Caki2 (cell line): Measurements from ENCODE around the gene CDH4. TPM values are rescaled to one million over a fixed set of nuclear protein-coding genes. Genes with fewer than 3 reads are reported as not detected.

Source experiments
- DNase-seq: peaks from one replicate; pipeline ENCODE4 v3.0.0-alpha.2; 2015; ENCODE audit warnings: low read depth
- in situ Hi-C: cut with HindIII; loops from 2 replicates; pipeline ENCODE4 v1.10.0; 2016; ENCODE audit warnings: low sequenced_read_pairs, low pct_unique_long_range_greater_than_20kb, mixed read lengths
- total RNA-seq: library from RNA; depleted of rRNA; stranded (reverse); fragments of >200 nt; shearing (Covaris generic); gene quantifications from 2 replicates; pipeline ENCODE4 v1.2.3, GENCODE V29; 2014; ENCODE audit warnings: low replicate concordance

CDH4 gene
- total RNA-seq, 1 experiment from 2014 or later, result 2.7 TPM

GRCh38 chr20:61705386-61706258 is 453.6 kb downstream of the CDH4 start:
- no peak for DNase-seq
- in situ Hi-C loops, result no loop called here

- in situ Hi-C loops, result no loop called here
- DNase-seq, result no peak
Measured at GRCh38 chr20:61706259-61706961, 454.3 kb downstream of the CDH4 start.

- in situ Hi-C loops, result no loop called here
- DNase-seq, result no peak
Measured at GRCh38 chr20:61708891-61709290, 456.8 kb downstream of the CDH4 start.

GRCh38 chr20:61710108-61710507 is 458.0 kb downstream of the CDH4 start:
- in situ Hi-C loops, result no loop called here
- DNase-seq, result no peak

DNA sequence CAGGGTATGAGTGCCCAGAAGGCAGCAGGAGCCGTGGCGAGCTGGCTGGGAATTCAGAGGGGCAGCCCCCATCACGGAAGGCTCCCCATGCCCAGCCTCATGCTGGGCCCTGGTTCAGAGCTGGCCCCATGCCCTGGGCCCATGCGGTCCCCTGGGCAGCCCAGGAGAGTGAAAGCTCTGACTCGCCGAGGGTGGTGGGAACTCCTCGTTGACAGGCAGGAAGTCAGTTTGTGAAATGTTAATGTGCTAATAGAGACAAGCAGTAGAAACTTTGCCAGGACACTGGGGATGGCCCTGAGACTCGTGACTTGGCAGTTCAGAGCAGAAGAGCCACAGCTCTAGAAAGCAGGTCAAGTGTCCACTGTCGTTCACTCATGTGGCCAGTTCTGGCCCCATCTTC is 460.6 kb downstream of the CDH4 start:
- no peak for DNase-seq
- in situ Hi-C loops, result no loop called here

DNA sequence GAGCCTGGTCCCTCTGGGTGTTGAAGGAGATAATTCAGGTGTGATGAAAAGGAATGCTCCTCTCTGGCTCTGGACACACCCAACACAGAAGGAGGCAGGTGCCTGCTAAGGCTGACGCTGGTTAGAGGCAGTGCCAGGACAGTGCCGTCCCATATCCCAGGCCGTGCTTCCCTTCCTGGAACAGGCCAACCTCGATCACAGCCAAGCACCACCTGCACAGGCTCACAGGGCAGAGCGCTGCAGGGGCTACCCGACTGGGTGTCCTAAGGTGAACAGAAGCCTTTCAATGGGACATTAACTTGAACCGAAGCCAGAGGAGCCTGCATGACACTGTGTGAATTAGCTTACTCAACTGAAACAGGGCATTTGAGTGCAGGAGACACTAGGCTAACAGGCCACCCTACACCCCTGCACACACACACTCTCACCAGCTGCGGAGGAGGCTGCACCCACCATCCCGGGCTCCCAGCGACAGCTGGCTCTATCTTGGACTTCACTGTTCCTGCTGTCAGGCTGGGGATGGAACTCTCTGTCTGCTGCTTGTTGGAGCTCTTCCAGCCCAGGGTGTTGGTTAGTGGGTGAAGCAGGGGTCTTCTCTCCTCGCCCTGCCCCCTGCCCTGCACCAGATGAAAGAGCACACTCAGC is 466.4 kb downstream of the CDH4 start:
- in situ Hi-C loops, result no loop called here
- DNase-seq, result no peak

DNA sequence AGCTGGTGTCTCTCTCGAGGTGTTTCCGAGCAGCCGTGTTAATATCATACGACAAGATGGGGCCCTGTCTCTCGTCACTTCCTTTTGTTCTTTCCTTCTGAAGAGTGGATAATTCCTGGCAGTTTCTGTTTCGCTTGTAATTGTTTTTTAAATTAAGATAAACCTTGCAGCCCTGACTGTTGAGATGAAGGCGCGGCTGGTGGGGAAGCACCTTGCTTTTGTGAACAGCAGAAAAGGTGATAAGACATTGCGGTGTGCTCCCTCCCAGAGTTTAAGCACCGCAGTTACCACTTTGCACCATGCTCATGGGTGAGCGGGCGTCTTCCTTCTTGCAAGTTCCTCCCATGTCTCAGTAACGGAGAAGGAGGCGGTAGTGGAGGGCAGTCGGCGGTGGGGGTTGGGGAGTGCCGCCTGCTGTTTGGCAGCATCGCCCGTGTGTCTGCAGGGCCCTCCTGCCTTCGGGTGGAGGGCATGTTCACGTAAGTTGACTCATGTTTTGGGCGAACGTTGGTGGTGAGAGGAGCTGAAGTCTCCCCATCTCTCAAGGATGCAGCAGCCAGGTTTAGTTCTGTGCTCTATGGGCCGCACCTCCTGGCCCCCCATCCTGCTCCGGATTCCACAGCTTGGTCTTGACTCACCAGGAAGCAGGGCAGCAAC is 467.8 kb downstream of the CDH4 start:
- in situ Hi-C loops, result no loop called here
- no peak for DNase-seq

DNA sequence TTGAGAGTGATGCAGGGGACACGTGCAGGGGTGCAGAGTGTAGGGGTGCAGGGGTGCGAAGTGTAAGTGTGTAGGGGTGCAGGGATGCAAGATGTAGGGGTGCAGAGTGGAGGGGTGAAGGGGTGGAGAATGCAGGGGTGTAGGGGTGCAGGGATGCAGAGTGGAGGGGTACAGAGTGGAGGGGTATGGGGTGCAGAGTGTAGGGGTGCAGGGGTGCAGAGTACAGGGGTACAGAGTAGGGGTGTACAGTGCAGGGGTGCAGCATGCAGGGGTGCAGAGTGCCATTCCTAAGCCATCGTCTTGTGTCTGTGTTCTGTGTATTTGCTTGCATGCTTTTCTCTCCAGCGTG is 468.3 kb downstream of the CDH4 start:
- DNase-seq, result no peak
- in situ Hi-C loops, result no loop called here

- in situ Hi-C loops, result no loop called here
- DNase-seq, result no peak
Measured at GRCh38 chr20:61722146-61722678, 470.2 kb downstream of the CDH4 start.

DNA sequence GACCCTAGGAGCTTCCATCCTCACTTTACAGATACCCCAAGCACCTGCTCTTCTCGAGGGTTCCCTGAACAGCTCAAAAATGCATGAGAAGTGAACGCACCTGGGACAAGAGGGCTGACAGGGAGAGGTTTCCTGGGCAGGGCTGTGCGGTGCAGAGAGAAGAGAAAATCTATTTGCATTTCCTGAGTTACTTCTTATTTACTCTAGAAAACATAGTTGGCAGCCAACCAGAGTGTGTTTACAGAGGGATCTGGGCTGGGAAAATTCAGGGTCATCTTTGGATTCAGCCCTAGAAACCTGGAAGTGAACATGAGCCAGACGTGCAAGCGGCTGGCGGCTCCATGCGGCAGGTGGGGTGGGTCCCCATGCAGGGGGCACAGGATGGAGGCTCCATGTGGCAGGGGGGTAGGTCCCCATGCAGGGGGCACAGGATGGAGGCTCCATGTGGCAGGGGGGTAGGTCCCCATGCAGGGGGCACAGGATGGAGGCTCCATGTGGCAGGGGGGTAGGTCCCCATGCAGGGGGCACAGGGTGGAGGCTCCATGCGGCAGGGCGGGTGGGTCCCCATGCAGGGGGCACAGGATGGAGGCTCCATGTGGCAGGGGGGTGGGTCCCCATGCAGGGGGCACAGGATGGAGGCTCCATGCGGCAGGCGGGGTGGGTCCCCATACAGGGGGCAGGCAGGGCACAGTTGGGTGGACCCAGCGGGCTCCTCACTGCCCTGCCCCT is 471.6 kb downstream of the CDH4 start:
- in situ Hi-C loops, result no loop called here
- DNase-seq, result no peak

DNA sequence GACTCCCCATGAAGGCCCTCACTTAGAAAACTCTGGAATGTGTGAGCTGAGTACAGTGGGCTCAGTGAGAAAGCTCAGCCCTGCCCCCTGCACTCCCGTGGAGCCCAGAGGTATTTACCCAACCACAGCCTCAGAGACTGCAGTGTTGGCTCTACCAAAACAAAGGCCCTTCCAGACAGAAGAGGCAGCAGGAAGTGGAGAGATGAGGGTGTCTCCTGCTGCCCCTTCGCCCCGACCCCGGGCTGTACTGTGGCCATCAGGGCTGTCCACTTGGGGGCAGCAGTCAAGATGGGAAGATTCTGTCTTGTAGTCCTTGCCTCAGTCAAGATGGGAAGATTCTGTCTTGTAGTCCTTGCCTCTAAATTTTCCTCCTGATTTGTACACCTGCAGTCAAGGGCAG is 472.3 kb downstream of the CDH4 start:
- in situ Hi-C loops, result no loop called here
- no peak for DNase-seq

- no peak for DNase-seq
- in situ Hi-C loops, result no loop called here
Measured at GRCh38 chr20:61725145-61725544, 473.1 kb downstream of the CDH4 start.

GRCh38 chr20:61725966-61726365 is 473.9 kb downstream of the CDH4 start:
- in situ Hi-C loops, result no loop called here
- no peak for DNase-seq

DNA sequence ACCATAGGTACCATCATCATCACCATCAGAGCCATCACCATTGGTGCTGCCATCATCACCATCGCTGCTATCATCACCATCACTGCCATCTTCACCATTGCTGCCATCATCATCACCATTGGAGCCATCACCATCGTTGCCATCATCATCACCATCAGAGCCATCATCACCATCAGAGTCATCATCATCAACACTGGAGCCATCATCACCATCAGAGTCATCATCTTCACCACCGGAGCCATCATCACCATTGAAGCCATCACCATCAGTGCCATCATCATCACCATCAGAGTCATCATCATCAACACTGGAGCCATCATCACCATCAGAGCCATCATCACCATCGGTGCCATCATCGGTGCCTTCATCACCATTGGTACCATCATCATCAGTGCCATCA is 474.9 kb downstream of the CDH4 start:
- DNase-seq, result no peak
- in situ Hi-C loops, result no loop called here

DNA sequence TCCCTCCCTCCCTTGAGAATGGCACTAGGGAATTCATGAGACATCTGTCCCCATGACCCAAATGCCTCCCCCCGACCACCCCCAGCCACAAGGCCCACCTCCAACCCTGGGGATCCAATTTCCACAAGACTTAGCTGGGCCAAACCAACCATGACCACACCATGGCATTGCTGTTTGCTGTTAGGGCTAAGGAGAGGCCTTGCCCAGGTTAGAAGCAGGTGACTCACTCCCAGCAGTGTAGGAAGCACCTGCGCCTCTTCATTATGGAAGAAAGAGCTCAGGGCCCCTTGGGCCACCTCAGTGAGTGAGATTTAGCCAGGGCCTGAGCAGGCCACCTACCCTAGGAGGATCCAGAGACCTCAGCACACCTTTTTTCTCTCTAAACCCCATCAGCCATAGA is 475.7 kb downstream of the CDH4 start:
- in situ Hi-C loops, result no loop called here
- DNase-seq, result no peak

DNA sequence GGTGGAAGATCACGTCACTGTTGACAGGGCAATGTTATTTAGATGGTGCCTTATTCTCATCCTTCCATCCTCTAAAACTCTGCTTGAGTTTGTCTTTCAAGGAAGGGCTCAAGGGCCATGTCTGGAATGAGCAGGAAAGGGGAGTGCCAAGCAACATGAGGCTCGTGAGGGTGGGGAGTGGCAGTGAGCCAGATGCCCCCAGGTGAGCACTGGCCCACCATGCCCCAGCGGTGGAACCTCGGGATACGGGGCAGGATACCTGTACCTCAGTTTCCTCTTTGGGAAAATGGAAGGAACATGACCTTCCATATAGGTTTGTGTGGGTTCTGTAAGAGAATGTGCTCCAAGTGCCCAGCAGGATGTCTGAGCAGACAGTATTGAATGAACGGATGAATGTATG is 476.3 kb downstream of the CDH4 start:
- DNase-seq, result no peak
- in situ Hi-C loops, result no loop called here

DNA sequence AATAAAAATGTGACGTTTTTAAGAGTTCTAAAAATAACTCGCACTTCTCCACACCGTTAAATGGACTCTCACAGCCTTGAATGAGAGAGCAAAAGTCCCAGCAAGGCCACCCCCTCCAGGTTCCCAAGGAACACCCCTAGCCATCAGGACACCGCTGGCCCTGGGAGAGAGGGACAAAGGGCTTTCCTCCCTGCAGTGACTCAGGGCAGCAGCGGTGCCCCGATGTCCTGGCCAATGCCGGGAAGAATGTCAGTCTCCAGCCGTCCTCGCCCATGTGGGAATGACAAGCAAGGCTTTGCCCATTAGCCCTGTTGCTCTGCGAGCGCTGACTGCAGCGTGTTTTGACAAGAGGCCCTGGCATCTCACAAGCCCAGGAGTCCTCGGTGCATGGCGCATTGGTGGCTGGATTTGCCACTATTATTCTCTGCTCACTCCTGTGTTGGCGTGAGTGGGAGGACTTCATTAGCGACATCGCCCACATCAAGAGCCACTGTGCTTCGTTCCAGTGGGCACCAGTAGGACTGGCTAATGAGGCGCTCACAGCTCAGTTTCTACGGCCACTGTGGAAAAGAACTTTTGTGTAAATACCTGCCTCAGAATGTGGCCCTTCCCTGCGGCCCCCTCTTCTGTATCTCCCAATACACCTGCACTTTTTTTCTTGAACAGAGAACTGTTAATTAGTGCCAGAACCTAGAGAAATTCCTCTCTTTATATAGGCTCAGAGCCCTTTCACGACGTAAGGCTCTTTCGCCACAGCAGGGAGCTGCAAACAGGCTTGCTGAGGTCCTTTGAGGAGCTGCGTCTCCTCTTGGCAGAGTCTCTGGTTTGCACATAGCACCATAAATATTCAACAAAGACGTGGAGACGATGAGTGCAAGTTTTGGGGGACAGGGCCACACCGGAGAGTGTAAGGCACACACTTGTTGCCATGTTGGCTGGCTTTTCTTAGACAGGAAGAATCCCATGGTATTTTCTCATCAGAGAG is 477.0 kb downstream of the CDH4 start:
- in situ Hi-C loops, result no loop called here
- no peak for DNase-seq
